SK-N-SH treated with all-trans-retinoic acid at 6 μM for 48 hours (cell line): ENCODE results near the gene LGR5.
A peak's percentile ranks its signal among the peaks of the same experiment; 100 is the strongest.

ENCODE experiments used
- ATAC-seq: fragments of 200-7000 bp; cut with Tn5 transposase; 3 replicates; pipeline ENCODE4 v1.9.1; 2020; ENCODE audit warnings: mild to moderate bottlenecking, moderate library complexity
- BACH2 ChIP-seq: fragments of 250-450 bp; sonication (Bioruptor Pico); IDR thresholded peaks from 2 replicates; pipeline ENCODE4 v1.9.0; 2021; ENCODE audit warnings: mild to moderate bottlenecking, borderline replicate concordance
- CREB5 ChIP-seq: fragments of 250-450 bp; sonication (Bioruptor Pico); IDR thresholded peaks from 2 replicates; pipeline ENCODE4 v1.5.1; 2020; ENCODE audit warnings: low read depth, mild to moderate bottlenecking, moderate library complexity
- CSRNP3 ChIP-seq: fragments of 250-450 bp; sonication (Bioruptor Pico); IDR thresholded peaks from 2 replicates; pipeline ENCODE4 v1.5.1; 2021; ENCODE audit warnings: mild to moderate bottlenecking, moderate library complexity
- ISL1 ChIP-seq: fragments of 250-450 bp; sonication (Bioruptor Pico); IDR thresholded peaks from 2 replicates; pipeline ENCODE4 v2.1.2; 2022; ENCODE audit warnings: mild to moderate bottlenecking, moderate library complexity
- OSR1 ChIP-seq: fragments of 250-450 bp; sonication (Bioruptor Pico); IDR thresholded peaks from 2 replicates; pipeline ENCODE4 v1.8.0; 2022; ENCODE audit warnings: moderate library complexity, mild to moderate bottlenecking, inconsistent platforms
- PATZ1 ChIP-seq: fragments of 250-450 bp; sonication (Bioruptor Pico); IDR thresholded peaks from 2 replicates; pipeline ENCODE4 v1.8.0; 2020; ENCODE audit warnings: mild to moderate bottlenecking, moderate library complexity, borderline replicate concordance
- POU6F1 ChIP-seq: fragments of 250-450 bp; sonication (Bioruptor Pico); IDR thresholded peaks from 2 replicates; pipeline ENCODE4 v1.8.0; 2021; ENCODE audit warnings: low read depth, mild to moderate bottlenecking, moderate library complexity, borderline replicate concordance
- PPARA ChIP-seq: fragments of 250-450 bp; sonication (Bioruptor Pico); IDR thresholded peaks from 2 replicates; pipeline ENCODE4 v1.5.0; 2020; ENCODE audit warnings: mild to moderate bottlenecking, borderline replicate concordance
- RARB ChIP-seq: fragments of 250-450 bp; sonication (Bioruptor Pico); IDR thresholded peaks from 2 replicates; pipeline ENCODE4 v1.8.0; 2021; ENCODE audit warnings: mild to moderate bottlenecking, moderate library complexity
- TCF4 ChIP-seq: fragments of 250-450 bp; sonication (Bioruptor Pico); IDR thresholded peaks from 2 replicates; pipeline ENCODE4 v1.8.0; 2021; ENCODE audit warnings: mild to moderate bottlenecking, moderate library complexity, borderline replicate concordance
- TOX ChIP-seq: fragments of 250-450 bp; sonication (Bioruptor Pico); IDR thresholded peaks from 2 replicates; pipeline ENCODE4 v1.8.0; 2021; ENCODE audit warnings: mild to moderate bottlenecking, moderate library complexity, borderline replicate concordance
- TSHZ2 ChIP-seq: fragments of 250-450 bp; sonication (Bioruptor Pico); IDR thresholded peaks from 2 replicates; pipeline ENCODE4 v1.5.0; 2020; ENCODE audit warnings: mild to moderate bottlenecking, moderate library complexity
- ZC3H10 ChIP-seq: fragments of 250-450 bp; sonication (Bioruptor Pico); IDR thresholded peaks from 2 replicates; pipeline ENCODE4 v1.5.1; 2021; ENCODE audit warnings: mild to moderate bottlenecking, moderate library complexity
- ZFP30 ChIP-seq: fragments of 450-650 bp; formaldehyde crosslinking; IDR thresholded peaks from 2 replicates; pipeline ENCODE4 v1.5.0; 2022; ENCODE audit warnings: mild to moderate bottlenecking, moderate library complexity
- ZNF565 ChIP-seq: fragments of 450-650 bp; formaldehyde crosslinking; conservative IDR thresholded peaks from 2 replicates; pipeline ENCODE4 v1.5.0; 2020; ENCODE audit warnings: low read depth, mild to moderate bottlenecking, moderate library complexity
- ZNF70 ChIP-seq: fragments of 450-650 bp; formaldehyde crosslinking; IDR thresholded peaks from 2 replicates; pipeline ENCODE4 v1.5.0; 2020; ENCODE audit warnings: mild to moderate bottlenecking, moderate library complexity

Gene LGR5

GRCh38 chr12:71415336-71416231, 24.0 kb upstream of the LGR5 start:
- peak; percentile 96 for ATAC-seq
- TF ChIP-seq ZC3H10 (CRISPR knock-in tag) (no peak), CSRNP3 (CRISPR knock-in tag) (no peak)

GRCh38 chr12:71417181-71417580, 22.4 kb upstream of the LGR5 start:
- no peak for ATAC-seq
- no peak for TF ChIP-seq ZC3H10 (CRISPR knock-in tag)
- no peak for TF ChIP-seq ZNF70 (CRISPR knock-in tag)
- TF ChIP-seq PATZ1 = no peak
- TF ChIP-seq CREB5 = no peak
- TF ChIP-seq ZNF565 (CRISPR knock-in tag) = no peak
- TF ChIP-seq TSHZ2 = no peak
- no peak for TF ChIP-seq POU6F1 (CRISPR knock-in tag)
- TF ChIP-seq, all 23 proteins: peak for 0

- TF ChIP-seq OSR1 = no peak
- no peak for TF ChIP-seq BACH2 (CRISPR knock-in tag)
- no peak for ATAC-seq
Observed at GRCh38 chr12:71420775-71421406, 18.7 kb upstream of the LGR5 start.

GRCh38 chr12:71425568-71426299, 13.9 kb upstream of the LGR5 start:
- no peak for TF ChIP-seq RARB (CRISPR knock-in tag)
- no peak for TF ChIP-seq BACH2 (CRISPR knock-in tag)
- ATAC-seq = no peak; the same call in 2 of the 3 replicates

GRCh38 chr12:71426300-71427047, 13.1 kb upstream of the LGR5 start:
- ATAC-seq = peak; percentile 81
- TF ChIP-seq ZC3H10 (CRISPR knock-in tag) (0 out of 2 replicates have a peak, but pooled peaks have one; percentile 40), ZFP30 (CRISPR knock-in tag) (no peak), CREB5 (peak; percentile 29; the same call in 1 of the 2 replicates), TCF4 (CRISPR knock-in tag) (peak; percentile 75; the same call in 1 of the 2 replicates), ZNF565 (CRISPR knock-in tag) (no peak), ISL1 (CRISPR knock-in tag) (peak; percentile 90), TOX (peak; percentile 63; the same call in 1 of the 2 replicates), PPARA (no peak), RARB (CRISPR knock-in tag) (0 out of 2 replicates have a peak, but pooled peaks have one; percentile 22)
